ENCODE measurements around the gene ADK.

Gene ADK

DNA sequence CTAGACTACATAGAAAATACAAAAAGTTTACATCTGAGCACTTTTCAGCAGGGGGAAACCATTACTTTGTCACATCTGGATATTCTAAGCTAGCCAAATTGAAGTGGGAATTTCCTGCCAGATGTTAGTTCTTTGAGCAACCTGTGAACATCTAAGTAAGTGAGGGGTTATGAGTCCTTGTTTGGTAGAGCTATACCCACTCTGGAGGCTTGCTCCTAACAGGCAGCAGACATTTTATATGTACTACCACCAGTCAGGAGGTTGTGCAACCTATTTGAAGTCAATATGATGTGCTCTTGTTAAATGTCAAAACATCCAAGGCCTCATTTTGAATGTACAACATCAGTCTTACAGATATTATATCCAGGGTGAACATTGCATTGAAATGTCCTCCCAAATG, 532.0 kb downstream of the ADK start:
- TF ChIP-seq, protein P1, sequence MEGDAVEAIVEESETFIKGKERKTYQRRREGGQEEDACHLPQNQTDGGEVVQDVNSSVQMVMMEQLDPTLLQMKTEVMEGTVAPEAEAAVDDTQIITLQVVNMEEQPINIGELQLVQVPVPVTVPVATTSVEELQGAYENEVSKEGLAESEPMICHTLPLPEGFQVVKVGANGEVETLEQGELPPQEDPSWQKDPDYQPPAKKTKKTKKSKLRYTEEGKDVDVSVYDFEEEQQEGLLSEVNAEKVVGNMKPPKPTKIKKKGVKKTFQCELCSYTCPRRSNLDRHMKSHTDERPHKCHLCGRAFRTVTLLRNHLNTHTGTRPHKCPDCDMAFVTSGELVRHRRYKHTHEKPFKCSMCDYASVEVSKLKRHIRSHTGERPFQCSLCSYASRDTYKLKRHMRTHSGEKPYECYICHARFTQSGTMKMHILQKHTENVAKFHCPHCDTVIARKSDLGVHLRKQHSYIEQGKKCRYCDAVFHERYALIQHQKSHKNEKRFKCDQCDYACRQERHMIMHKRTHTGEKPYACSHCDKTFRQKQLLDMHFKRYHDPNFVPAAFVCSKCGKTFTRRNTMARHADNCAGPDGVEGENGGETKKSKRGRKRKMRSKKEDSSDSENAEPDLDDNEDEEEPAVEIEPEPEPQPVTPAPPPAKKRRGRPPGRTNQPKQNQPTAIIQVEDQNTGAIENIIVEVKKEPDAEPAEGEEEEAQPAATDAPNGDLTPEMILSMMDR (IDR thresholded peaks at IDR 0.05; ENCODE audit: low read depth, low read length, missing control alignments): no peak
- no peak for DNase-seq (ENCODE audit: low read depth)
- in situ Hi-C loops (cut with HindIII; ENCODE audit: low sequenced_read_pairs): no loop called here
- no peak overlapping the region for H3K4me3 ChIP-seq (ENCODE audit: low read depth, low read length)

DNA sequence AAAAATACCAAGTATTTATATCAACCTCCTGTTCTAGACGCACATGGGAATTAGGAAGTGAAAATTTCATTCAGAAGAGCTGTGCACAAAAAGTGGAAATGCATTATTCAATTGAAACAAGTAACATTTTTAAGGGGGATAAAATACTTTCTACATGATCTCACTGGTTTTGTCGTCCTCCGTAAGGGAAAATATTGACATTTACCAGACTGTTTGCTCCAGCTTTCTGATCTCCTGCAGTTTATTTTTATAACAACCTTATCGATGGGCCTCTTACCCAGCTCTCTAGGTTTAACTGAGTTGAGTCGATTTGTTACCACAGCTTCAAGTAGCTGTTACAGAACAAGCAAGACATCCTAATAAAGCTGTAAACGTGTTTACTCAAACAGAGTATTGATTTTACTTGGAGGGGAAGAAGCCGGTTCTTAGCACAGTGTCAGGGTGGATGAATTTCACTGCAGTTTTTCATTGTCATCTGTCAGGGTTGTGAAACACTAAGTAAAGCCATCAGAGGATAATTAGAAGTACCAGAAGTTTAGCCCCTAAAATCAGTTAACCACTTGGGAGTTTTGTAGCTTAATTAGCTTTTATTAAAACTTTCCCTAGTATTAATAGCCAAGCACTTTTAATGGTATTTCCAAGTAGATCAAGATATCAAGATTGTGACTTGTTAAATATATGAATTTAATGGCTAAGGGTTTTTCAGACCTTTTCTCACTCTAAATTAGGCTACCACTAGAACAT, 532.8 kb downstream of the ADK start:
- TF ChIP-seq, protein P1 (IDR thresholded peaks at IDR 0.05; ENCODE audit: low read depth, low read length, missing control alignments): no peak
- in situ Hi-C loops (cut with HindIII; ENCODE audit: low sequenced_read_pairs): no loop called here
- DNase-seq (ENCODE audit: low read depth): no peak
- H3K4me3 ChIP-seq (ENCODE audit: low read depth, low read length): no peak overlapping the region

DNA sequence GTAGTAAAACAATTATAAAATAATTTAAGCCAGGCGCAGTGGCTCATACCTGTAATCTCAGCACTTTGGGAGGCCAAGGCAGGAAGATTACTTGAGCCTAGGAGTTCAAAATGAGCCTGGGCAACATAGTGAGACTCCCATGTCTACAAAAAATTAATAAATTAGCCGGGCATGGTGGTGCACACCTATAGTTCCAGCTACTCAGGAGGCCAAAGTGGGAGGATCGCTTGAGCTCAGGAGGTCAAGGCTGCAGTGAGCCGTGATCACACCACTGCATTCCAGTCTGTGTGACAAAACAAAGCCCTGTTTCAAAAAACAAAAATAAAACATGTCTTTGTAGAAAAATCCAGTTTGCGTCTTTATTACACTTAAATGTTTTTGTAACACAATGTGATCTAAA, 533.4 kb downstream of the ADK start:
- no peak for DNase-seq (ENCODE audit: low read depth)
- in situ Hi-C loops (cut with HindIII; ENCODE audit: low sequenced_read_pairs): no loop called here
- H3K4me3 ChIP-seq (ENCODE audit: low read depth, low read length): no peak overlapping the region
- TF ChIP-seq, protein P1 (IDR thresholded peaks at IDR 0.05; ENCODE audit: low read depth, low read length, missing control alignments): no peak

DNA sequence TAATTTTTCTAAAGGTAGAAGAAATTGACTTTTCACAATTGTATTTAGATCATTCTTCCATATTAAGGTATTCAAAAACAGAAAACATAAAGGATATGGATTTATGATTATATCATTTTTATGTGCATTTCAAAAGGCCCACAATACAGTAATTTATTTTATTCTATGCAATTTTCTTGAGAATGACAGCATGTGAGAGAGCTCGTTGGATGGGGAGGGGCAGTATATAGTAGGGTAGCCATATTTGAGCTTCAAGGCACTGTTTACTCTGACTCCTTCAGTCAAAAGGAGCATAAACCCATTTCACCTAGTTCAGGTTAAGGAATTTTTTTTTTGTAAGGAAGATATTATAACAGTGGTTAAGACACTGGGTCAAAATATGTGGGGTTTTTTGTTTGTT, 534.5 kb downstream of the ADK start:
- in situ Hi-C loops (cut with HindIII; ENCODE audit: low sequenced_read_pairs): no loop called here
- DNase-seq (ENCODE audit: low read depth): no peak
- TF ChIP-seq, protein P1 (IDR thresholded peaks at IDR 0.05; ENCODE audit: low read depth, low read length, missing control alignments): no peak
- H3K4me3 ChIP-seq (ENCODE audit: low read depth, low read length): no peak overlapping the region

DNA sequence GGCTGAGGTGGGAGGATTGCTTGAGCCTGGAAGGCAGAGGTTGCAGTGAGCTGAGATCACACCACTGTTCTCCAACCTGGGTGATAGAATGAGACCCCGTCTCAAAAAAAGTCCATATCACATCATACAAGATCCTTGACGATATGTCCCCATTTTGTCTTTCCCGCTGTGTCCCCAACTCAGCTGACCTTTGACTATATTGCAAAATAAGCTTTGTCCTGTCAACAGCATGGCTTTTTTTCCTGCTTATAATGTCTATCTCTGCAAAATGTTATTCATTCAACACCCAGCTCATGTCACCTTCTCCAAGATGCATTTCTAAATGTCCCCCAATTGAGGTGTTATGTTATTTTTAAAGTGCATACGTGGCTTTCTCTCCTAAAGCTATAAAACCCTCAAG, 539.4 kb downstream of the ADK start:
- no peak for DNase-seq (ENCODE audit: low read depth)
- in situ Hi-C loops (cut with HindIII; ENCODE audit: low sequenced_read_pairs): no loop called here

GRCh38 chr10:74691164-74691563, 540.1 kb downstream of the ADK start:
- in situ Hi-C loops (cut with HindIII; ENCODE audit: low sequenced_read_pairs): no loop called here
- H3K4me3 ChIP-seq (ENCODE audit: low read depth, low read length): no peak overlapping the region
- TF ChIP-seq, protein P1 (IDR thresholded peaks at IDR 0.05; ENCODE audit: low read depth, low read length, missing control alignments): no peak
- DNase-seq (ENCODE audit: low read depth): no peak

More for the DNA sequence above, 539.4 kb downstream of the ADK start:
- H3K4me3 ChIP-seq (ENCODE audit: low read depth, low read length): no peak overlapping the region
- TF ChIP-seq, protein P1 (IDR thresholded peaks at IDR 0.05; ENCODE audit: low read depth, low read length, missing control alignments): no peak
